DOHH2 (cell line): ENCODE results near the gene THRB.

Source experiments
- H3F3A ChIP-seq: fragments of 200-600 bp; sonication (generic), shearing (Covaris generic); 2 replicates; pipeline ENCODE4 v1.6.0; 2016; ENCODE audit warnings: antibody characterized with exemption, mild to moderate bottlenecking; ENCODE audit not compliant: control insufficient read depth, insufficient read depth
- H3K27ac ChIP-seq: fragments of 200-600 bp; sonication (generic); 2 replicates; pipeline ENCODE4 v1.5.1; 2014; ENCODE audit warnings: low read depth, mild to moderate bottlenecking, low read length, moderate library complexity
- H3K27me3 ChIP-seq: fragments of 200-600 bp; sonication (generic); 2 replicates; pipeline ENCODE4 v1.6.1; 2014; ENCODE audit warnings: mild to moderate bottlenecking, low read length, mixed read lengths; ENCODE audit not compliant: control insufficient read depth
- H3K36me3 ChIP-seq: fragments of 200-600 bp; sonication (generic); 2 replicates; pipeline ENCODE4 v1.6.1; 2014; ENCODE audit warnings: mild to moderate bottlenecking, low read length, moderate library complexity, mixed read lengths; ENCODE audit not compliant: control insufficient read depth
- H3K4me1 ChIP-seq: fragments of 200-600 bp; sonication (generic); 2 replicates; pipeline ENCODE4 v1.6.1; 2014; ENCODE audit warnings: mild to moderate bottlenecking, low read length, mixed read lengths; ENCODE audit not compliant: control insufficient read depth
- H3K4me2 ChIP-seq: fragments of 200-600 bp; sonication (generic); 2 replicates; pipeline ENCODE4 v1.6.0; 2014; ENCODE audit warnings: mild to moderate bottlenecking, low read length, moderate library complexity
- H3K4me3 ChIP-seq: fragments of 200-600 bp; sonication (generic); 2 replicates; pipeline ENCODE4 v1.5.1; 2014; ENCODE audit warnings: mild to moderate bottlenecking, low read length, mixed read lengths
- H3K79me2 ChIP-seq: fragments of 200-600 bp; sonication (generic); 2 replicates; pipeline ENCODE4 v1.6.1; 2014; ENCODE audit warnings: mild to moderate bottlenecking, low read length, mixed read lengths; ENCODE audit not compliant: control insufficient read depth
- H3K9me2 ChIP-seq: fragments of 200-600 bp; sonication (generic); replicated peaks from 2 replicates; pipeline ENCODE4 v1.6.1; 2014; ENCODE audit warnings: mild to moderate bottlenecking, low read length, mixed read lengths; ENCODE audit not compliant: control insufficient read depth
- H3K9me3 ChIP-seq: fragments of 200-600 bp; sonication (generic); 2 replicates; pipeline ENCODE4 v1.6.1; 2014; ENCODE audit warnings: antibody characterized with exemption, low read length, mixed read lengths; ENCODE audit not compliant: control insufficient read depth, insufficient read depth
- H4K20me1 ChIP-seq: fragments of 200-600 bp; sonication (generic); 2 replicates; pipeline ENCODE4 v1.6.0; 2014; ENCODE audit warnings: low read depth, mild to moderate bottlenecking, antibody characterized with exemption, low read length, moderate library complexity; ENCODE audit not compliant: control insufficient read depth, insufficient read depth
- EZH2phosphoT487 ChIP-seq: fragments of 200-600 bp; sonication (generic); IDR thresholded peaks from 2 replicates; pipeline ENCODE4 v1.6.1; 2017; ENCODE audit warnings: borderline replicate concordance, mild to moderate bottlenecking, antibody characterized with exemption, low read length, moderate library complexity, mixed read lengths
- TF ChIP-seq, protein P1 (sequence below): fragments of 200-600 bp; sonication (generic); IDR thresholded peaks from one replicate; pipeline ENCODE4 v1.5.1; 2014; ENCODE audit warnings: antibody characterized with exemption, mild to moderate bottlenecking, low read depth, low read length; ENCODE audit not compliant: poor library complexity, severe bottlenecking

Gene THRB

DNA sequence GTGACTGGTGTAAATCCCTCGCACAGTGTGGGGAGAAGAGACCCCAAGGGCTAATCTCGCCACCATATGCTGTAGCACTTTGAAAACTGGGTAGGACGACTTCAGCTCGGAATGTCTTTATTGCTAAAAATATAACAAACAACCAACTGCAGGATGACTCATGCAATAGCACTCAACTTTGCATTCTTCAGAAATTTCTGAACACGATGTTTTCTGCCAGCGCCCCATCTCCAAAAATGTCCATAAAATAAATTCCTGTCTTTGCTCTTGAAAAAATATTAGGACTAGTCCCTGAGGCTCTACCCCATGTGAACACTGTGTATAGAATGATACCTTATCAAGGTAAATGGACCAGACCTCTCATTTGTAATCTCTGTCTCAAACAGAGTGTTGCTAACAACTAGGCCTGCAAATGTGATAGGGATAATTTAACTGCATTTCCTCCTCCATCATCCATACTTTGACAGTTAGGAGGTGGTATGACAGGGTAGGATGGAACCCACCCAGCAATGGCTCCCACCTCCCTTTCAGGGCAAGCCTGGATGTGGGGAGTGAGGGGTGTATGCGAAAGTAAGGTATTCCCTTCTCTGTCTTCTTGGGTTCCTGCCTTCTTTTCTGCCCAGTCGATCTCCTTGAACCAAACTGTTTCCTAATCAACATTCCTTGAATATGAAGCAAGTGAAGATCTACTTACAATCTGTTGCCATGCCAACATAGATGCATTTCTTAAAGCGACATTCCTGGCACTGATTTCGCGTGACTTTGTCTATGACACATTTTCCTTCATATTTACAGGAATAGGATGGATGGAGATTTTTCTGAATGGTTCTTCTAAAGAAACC, 348.4 kb downstream of the THRB start:
- H3K36me3 ChIP-seq: no peaks in the 10 kb centered on the region
- H3K9me3 ChIP-seq: no peaks in the 10 kb centered on the region
- no peak overlapping the region for H3K4me3 ChIP-seq
- no peak for TF ChIP-seq EZH2phosphoT487
- TF ChIP-seq, protein P1, sequence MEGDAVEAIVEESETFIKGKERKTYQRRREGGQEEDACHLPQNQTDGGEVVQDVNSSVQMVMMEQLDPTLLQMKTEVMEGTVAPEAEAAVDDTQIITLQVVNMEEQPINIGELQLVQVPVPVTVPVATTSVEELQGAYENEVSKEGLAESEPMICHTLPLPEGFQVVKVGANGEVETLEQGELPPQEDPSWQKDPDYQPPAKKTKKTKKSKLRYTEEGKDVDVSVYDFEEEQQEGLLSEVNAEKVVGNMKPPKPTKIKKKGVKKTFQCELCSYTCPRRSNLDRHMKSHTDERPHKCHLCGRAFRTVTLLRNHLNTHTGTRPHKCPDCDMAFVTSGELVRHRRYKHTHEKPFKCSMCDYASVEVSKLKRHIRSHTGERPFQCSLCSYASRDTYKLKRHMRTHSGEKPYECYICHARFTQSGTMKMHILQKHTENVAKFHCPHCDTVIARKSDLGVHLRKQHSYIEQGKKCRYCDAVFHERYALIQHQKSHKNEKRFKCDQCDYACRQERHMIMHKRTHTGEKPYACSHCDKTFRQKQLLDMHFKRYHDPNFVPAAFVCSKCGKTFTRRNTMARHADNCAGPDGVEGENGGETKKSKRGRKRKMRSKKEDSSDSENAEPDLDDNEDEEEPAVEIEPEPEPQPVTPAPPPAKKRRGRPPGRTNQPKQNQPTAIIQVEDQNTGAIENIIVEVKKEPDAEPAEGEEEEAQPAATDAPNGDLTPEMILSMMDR: no peak
- no peaks in the 10 kb centered on the region for H3K4me1 ChIP-seq
- no peaks in the 10 kb centered on the region for H3K79me2 ChIP-seq
- H3K27me3 ChIP-seq: no peaks in the 10 kb centered on the region
- H3K27ac ChIP-seq: no peak overlapping the region
- H3K9me2 ChIP-seq: no peaks in the 10 kb centered on the region
- no peaks in the 10 kb centered on the region for H3F3A ChIP-seq
- H3K4me2 ChIP-seq: no peak overlapping the region
- no peaks in the 10 kb centered on the region for H4K20me1 ChIP-seq

DNA sequence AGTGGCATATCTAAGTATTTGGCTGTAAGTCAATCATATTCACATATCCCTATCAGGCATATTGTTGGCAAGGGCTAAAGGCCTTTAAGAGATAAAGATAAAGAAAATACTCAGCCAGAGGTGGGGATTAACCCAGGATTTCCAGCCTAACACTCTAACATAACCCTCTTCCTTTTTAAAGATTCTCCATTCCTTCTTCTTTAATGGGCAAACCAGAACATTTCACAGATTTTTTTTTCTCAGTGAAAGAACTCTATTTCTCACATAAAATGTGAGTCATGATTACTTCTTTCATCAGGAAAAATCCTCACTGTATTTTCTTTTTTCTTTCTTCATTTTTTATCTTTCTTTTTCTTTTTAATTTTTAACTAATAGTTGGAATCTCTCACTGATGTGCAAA, 349.2 kb downstream of the THRB start:
- Histone ChIP-seq H4K20me1 (no peaks in the 10 kb centered on the region), H3K27ac (no peak overlapping the region), H3K27me3 (no peaks in the 10 kb centered on the region), H3K4me2 (no peak overlapping the region), H3K4me3 (no peak overlapping the region), H3K36me3 (no peaks in the 10 kb centered on the region), H3K4me1 (no peaks in the 10 kb centered on the region), H3F3A (no peaks in the 10 kb centered on the region), H3K79me2 (no peaks in the 10 kb centered on the region), H3K9me3 (no peaks in the 10 kb centered on the region), H3K9me2 (no peaks in the 10 kb centered on the region)
- TF ChIP-seq, protein P1: no peak
- no peak for TF ChIP-seq EZH2phosphoT487

DNA sequence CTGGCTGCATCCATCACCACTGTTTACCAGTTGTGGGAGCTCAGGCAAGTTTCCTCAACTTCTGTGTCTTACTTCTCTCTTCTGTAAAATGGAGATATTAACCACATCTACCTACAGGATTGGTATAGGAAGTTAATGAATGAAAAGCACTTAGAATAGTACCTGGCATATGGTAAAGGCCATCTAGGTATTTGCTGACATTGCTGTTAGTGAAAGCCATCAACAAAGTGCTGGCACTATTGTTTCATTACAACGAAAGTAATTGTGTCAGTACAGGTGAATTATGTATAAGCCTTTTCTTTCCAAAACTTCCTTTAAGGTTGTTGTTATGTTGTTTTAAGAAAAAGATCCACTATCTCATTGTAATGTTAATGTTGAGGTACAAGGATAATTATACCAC, 352.5 kb downstream of the THRB start:
- H3K4me2 ChIP-seq: no peak overlapping the region
- H3K79me2 ChIP-seq: no peaks in the 10 kb centered on the region
- peaks cover 18% of the 10 kb centered on the region for H3K4me1 ChIP-seq
- no peaks in the 10 kb centered on the region for H4K20me1 ChIP-seq
- no peaks in the 10 kb centered on the region for H3F3A ChIP-seq
- no peaks in the 10 kb centered on the region for H3K36me3 ChIP-seq
- no peaks in the 10 kb centered on the region for H3K27me3 ChIP-seq
- TF ChIP-seq, protein P1: no peak
- TF ChIP-seq EZH2phosphoT487: no peak
- no peaks in the 10 kb centered on the region for H3K9me3 ChIP-seq
- H3K4me3 ChIP-seq: no peak overlapping the region
- no peak overlapping the region for H3K27ac ChIP-seq
- H3K9me2 ChIP-seq: no peaks in the 10 kb centered on the region
